Mesodermal cell (in vitro differentiated cells): Measurements from ENCODE around the gene ELP2.

ENCODE experiments used
- H3K27ac ChIP-seq: 2 replicates; pipeline ENCODE4 v1.7.0; 2013; ENCODE audit warnings: mild to moderate bottlenecking, low read depth, low read length, moderate library complexity; ENCODE audit not compliant: severe bottlenecking
- H3K36me3 ChIP-seq: 2 replicates; pipeline ENCODE4 v1.7.1; 2013; ENCODE audit warnings: mild to moderate bottlenecking, low read length, moderate library complexity; ENCODE audit not compliant: control insufficient read depth, insufficient read depth
- H3K4me1 ChIP-seq: one replicate; pipeline ENCODE4 v1.7.1; 2013; ENCODE audit warnings: mild to moderate bottlenecking, low read length; ENCODE audit not compliant: insufficient read depth, control insufficient read depth, poor library complexity, severe bottlenecking
- H3K4me3 ChIP-seq: 2 replicates; pipeline ENCODE4 v1.7.0; 2013; ENCODE audit warnings: low read length, control low read depth, mild to moderate bottlenecking; ENCODE audit not compliant: insufficient read depth, poor library complexity, severe bottlenecking; ENCODE audit errors: extremely low read depth
- H3K9me3 ChIP-seq: 2 replicates; pipeline ENCODE4 v1.7.1; 2013; ENCODE audit warnings: mild to moderate bottlenecking, low read length, moderate library complexity; ENCODE audit not compliant: control insufficient read depth
- WGBS, 2 experiments: methylation state at CpG; one replicate each; pipeline ENCODE4 v1.1.5; 2013; ENCODE audit warnings: missing lambda C conversion rate in 2 of 2; ENCODE audit not compliant: insufficient coverage in 2 of 2; 5-methylcytosine and 5-hydroxymethylcytosine counted together

The ELP2 gene

GRCh38 chr18:36139245-36139644 lies 9.5 kb downstream of the ELP2 start:
- no peaks in the 10 kb centered on the region for H3K9me3 ChIP-seq
- no peak overlapping the region for H3K27ac ChIP-seq
- no peaks in the 10 kb centered on the region for H3K4me1 ChIP-seq
- H3K36me3 ChIP-seq, result peaks cover 68% of the 10 kb centered on the region
- 84 to 94% methylated on average over 4 of the region's 5 CpGs for WGBS, 2 experiments
- no peak overlapping the region for H3K4me3 ChIP-seq

GRCh38 chr18:36141576-36141975 lies 11.9 kb downstream of the ELP2 start:
- Histone ChIP-seq H3K36me3 (peaks cover 74% of the 10 kb centered on the region), H3K27ac (no peak overlapping the region), H3K9me3 (no peaks in the 10 kb centered on the region), H3K4me1 (no peaks in the 10 kb centered on the region), H3K4me3 (no peak overlapping the region)
- WGBS, 2 experiments, result 95 to 100% methylated on average over 2 of the region's 4 CpGs

- 89 to 100% methylated on average over 1 of the region's 3 CpGs for WGBS, 2 experiments
- no peaks in the 10 kb centered on the region for H3K4me1 ChIP-seq
- H3K27ac ChIP-seq, result no peak overlapping the region
- H3K36me3 ChIP-seq, result peaks cover 78% of the 10 kb centered on the region
- H3K9me3 ChIP-seq, result no peaks in the 10 kb centered on the region
- no peak overlapping the region for H3K4me3 ChIP-seq
Observed at GRCh38 chr18:36142751-36143150, 13.1 kb downstream of the ELP2 start.

GRCh38 chr18:36143391-36143790 lies 13.7 kb downstream of the ELP2 start:
- Histone ChIP-seq H3K4me1 (no peaks in the 10 kb centered on the region), H3K4me3 (no peak overlapping the region), H3K36me3 (peaks cover 78% of the 10 kb centered on the region), H3K27ac (no peak overlapping the region), H3K9me3 (no peaks in the 10 kb centered on the region)
- no CpG with 5 or more reads among the region's 2 CpGs for WGBS, 2 experiments

- no CpG with 5 or more reads among the region's 5 CpGs for WGBS, 2 experiments
- Histone ChIP-seq H3K36me3 (peaks cover 96% of the 10 kb centered on the region), H3K4me1 (no peaks in the 10 kb centered on the region), H3K4me3 (no peak overlapping the region), H3K27ac (no peak overlapping the region), H3K9me3 (no peaks in the 10 kb centered on the region)
Observed at GRCh38 chr18:36149514-36150289, 20.0 kb downstream of the ELP2 start.

- Histone ChIP-seq H3K4me3 (no peak overlapping the region), H3K4me1 (no peaks in the 10 kb centered on the region), H3K9me3 (no peaks in the 10 kb centered on the region), H3K27ac (no peak overlapping the region), H3K36me3 (peaks cover 86% of the 10 kb centered on the region)
- WGBS, 2 experiments, result no CpG with 5 or more reads among the region's 1 CpG
Observed at GRCh38 chr18:36152781-36153180, 23.1 kb downstream of the ELP2 start.

GRCh38 chr18:36153203-36153602 lies 23.5 kb downstream of the ELP2 start:
- no peak overlapping the region for H3K27ac ChIP-seq
- no peaks in the 10 kb centered on the region for H3K4me1 ChIP-seq
- WGBS, 2 experiments, result 95 to 100% methylated on average over 2 to 3 of the region's 4 CpGs
- H3K4me3 ChIP-seq, result no peak overlapping the region
- H3K36me3 ChIP-seq, result peaks cover 82% of the 10 kb centered on the region
- H3K9me3 ChIP-seq, result no peaks in the 10 kb centered on the region

GRCh38 chr18:36153771-36154170 lies 24.1 kb downstream of the ELP2 start:
- H3K36me3 ChIP-seq, result peaks cover 76% of the 10 kb centered on the region
- H3K4me3 ChIP-seq, result no peak overlapping the region
- no peak overlapping the region for H3K27ac ChIP-seq
- H3K9me3 ChIP-seq, result no peaks in the 10 kb centered on the region
- 100% methylated on average over 1 of the region's 2 CpGs; no CpG with 5 or more reads in 1 of the 2 experiments for WGBS, 2 experiments
- no peaks in the 10 kb centered on the region for H3K4me1 ChIP-seq

- WGBS, 2 experiments, result 95 to 96% methylated on average over 5 to 7 of the region's 7 CpGs
- H3K4me1 ChIP-seq, result no peaks in the 10 kb centered on the region
- H3K9me3 ChIP-seq, result no peaks in the 10 kb centered on the region
- H3K4me3 ChIP-seq, result no peak overlapping the region
- H3K27ac ChIP-seq, result no peak overlapping the region
- H3K36me3 ChIP-seq, result peaks cover 75% of the 10 kb centered on the region
Observed at GRCh38 chr18:36155851-36156757, 26.4 kb downstream of the ELP2 start.

- H3K27ac ChIP-seq, result peak overlapping the region; percentile 54
- peaks cover 79% of the 10 kb centered on the region for H3K36me3 ChIP-seq
- no peaks in the 10 kb centered on the region for H3K9me3 ChIP-seq
- no peak overlapping the region for H3K4me3 ChIP-seq
- no peaks in the 10 kb centered on the region for H3K4me1 ChIP-seq
Observed at GRCh38 chr18:36157441-36157840, 27.7 kb downstream of the ELP2 start.
